NCI-H2029 (cell line): ENCODE results near the gene NTN3.
A peak's percentile ranks its signal among the peaks of the same experiment; 100 is the strongest.
"Not testable (repeated sequence)": the region's sequence is repeated elsewhere in the genome, so short reads cannot be mapped to it uniquely, and the experiment has no call there.

Experiments used
- DNase-seq: peaks from one replicate; lab custom pipeline; 2025; lab: John Stamatoyannopoulos, UW

Gene NTN3

DNA sequence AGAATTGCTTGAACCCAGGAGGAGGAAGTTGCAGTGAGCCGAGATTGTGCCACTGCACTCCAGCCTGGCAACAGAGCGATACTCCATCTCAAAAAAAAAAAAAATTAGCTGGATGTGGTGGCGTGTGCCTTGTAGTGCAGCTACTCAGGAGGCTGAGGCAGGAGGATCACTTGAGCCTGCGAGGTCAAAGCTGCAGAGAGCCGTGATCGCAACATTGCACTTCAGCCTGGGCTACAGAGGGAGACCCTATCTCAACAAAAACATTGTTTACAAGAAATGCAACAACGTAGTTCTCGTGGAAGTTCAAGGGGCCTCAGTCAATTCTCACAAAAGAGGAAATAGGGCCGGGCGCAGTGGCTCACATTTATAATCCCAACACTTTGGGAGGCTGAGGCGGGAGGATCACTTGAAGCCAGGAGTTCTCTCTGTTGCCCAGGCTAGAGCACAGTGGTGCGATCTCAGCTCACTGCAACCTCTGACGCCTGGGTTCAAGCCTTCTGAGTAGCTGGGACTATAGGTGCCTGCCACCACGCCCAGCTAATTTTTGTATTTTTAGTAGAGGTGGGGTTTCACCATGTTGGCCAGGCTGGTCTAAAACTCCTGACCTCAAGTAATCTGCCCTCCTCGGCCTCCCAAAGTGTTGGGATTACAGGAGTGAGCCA lies 29.8 kb upstream of the NTN3 start:
- not testable (repeated sequence) for DNase-seq

GRCh38 chr16:2443555-2443954 lies 27.5 kb upstream of the NTN3 start:
- DNase-seq: peak; percentile 83

DNA sequence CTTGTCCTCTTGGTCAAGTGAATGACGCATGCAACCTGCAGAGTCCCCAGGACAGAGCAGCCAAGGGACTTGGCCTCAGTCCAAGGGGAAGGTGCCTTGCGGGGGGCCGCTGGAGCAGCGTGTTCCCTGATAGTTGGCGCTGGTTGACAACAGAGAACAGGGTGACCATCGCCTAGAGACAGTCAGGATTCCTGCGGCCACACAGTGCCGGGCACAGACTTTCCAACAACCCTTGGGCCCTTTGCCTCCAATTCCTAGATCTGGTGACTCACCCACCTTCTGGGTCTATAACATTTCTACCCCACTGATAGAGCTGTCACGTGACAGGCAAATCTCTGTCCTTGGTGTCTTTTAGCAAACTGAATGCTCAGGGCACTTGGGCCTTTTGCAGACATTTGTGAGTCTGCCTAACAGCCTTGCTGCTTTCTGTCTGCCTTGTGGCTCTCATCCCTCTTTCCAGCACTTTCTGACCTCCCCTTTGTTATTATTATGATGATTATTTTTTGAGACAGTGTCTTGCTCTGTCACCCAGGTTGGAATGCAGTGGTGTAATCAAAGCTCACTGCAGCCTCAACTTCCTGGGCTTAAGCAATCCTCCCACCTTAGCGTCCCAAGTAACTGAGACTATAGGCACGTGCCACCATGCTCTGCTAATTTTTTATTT lies 23.0 kb upstream of the NTN3 start:
- no peak for DNase-seq

DNA sequence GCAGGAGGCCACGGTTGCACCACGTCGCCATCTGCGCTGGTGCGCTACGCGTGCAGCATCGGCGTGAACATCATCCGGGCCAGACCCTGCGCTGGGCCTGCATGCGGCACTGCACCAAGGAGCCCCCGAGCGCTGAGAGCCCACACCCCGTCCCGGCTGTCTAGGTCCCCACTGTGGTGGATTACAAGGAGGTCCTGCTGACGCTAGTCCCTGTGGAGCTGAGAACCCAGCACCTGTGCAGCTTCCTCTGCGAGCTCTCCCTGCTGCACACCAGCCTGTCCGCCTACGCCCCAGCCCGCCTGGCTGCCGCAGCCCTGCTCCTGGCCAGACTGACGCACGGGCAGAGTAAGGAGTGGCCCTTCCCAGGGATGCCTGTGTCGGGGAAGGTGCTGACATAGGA lies 22.0 kb upstream of the NTN3 start:
- DNase-seq: no peak

DNA sequence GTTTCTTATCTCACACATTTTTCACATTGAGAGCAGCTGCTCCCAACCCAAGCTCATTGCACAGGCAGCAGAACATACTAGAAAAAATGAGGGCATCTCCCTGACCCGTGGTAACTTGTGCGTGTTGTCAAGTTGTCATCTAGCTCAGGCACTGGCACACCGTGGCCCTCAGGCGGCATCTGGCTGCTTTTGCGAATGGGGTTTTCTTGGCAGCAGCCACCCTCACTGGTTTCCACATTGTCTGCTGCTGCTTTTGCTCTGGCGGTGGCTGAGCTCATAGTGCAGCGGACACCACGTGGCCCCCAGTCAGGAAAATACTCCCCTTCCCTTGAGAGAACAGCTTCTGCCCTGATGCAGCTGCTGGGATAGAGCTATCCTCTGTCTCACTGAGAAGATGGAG lies 20.6 kb upstream of the NTN3 start:
- no peak for DNase-seq

DNA sequence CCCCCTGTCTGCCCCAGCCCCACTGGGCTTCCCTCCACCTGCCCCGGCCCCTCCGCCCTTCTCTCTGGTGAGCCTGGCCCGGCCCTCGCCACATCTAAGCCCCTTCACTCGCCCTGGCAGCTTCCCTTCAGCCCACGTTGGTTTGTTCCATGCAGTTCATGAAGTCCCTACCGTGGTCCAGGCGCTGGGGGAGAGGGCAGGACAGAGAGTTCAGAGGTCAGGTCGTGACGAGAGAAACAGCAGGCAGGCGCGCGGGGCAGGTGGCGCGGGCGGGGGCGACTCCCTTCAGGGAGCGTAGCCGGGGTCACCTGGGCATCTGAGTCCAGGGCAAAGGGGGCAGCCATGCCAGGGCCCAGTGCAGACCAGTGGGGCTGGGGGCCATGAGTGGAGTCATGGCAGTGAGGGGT lies 20.1 kb upstream of the NTN3 start:
- no peak for DNase-seq

GRCh38 chr16:2451851-2452320 lies 19.2 kb upstream of the NTN3 start:
- no peak for DNase-seq

GRCh38 chr16:2452650-2453049 lies 18.4 kb upstream of the NTN3 start:
- DNase-seq: no peak

- DNase-seq: no peak
These were observed 15.8 kb upstream of the NTN3 start for GRCh38 chr16:2455081-2455845.

DNA sequence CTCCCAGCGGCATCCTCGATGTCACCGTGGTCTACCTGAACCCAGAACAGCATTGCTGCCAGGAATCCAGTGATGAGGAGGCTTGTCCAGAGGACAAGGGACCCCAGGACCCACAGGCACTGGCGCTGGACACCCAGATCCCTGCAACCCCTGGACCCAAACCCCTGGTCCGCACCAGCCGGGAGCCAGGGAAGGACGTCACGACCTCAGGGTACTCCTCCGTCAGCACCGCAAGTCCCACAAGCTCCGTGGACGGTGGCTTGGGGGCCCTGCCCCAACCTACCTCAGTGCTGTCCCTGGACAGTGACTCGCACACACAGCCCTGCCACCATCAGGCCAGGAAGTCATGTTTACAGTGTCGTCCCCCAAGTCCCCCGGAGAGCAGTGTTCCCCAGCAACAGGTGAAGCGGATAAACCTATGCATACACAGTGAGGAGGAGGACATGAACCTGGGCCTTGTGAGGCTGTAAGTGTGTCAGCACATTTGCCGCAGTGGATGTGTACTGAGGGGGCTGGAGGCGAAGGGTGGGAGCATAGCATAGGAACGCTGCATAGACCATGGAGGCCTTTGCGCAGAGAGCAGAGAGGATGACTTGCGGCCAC lies 14.4 kb upstream of the NTN3 start:
- no peak for DNase-seq

- no peak for DNase-seq
These were observed 13.8 kb upstream of the NTN3 start for GRCh38 chr16:2457267-2457666.

- DNase-seq: no peak
These were observed 13.2 kb upstream of the NTN3 start for GRCh38 chr16:2457946-2458345.

DNA sequence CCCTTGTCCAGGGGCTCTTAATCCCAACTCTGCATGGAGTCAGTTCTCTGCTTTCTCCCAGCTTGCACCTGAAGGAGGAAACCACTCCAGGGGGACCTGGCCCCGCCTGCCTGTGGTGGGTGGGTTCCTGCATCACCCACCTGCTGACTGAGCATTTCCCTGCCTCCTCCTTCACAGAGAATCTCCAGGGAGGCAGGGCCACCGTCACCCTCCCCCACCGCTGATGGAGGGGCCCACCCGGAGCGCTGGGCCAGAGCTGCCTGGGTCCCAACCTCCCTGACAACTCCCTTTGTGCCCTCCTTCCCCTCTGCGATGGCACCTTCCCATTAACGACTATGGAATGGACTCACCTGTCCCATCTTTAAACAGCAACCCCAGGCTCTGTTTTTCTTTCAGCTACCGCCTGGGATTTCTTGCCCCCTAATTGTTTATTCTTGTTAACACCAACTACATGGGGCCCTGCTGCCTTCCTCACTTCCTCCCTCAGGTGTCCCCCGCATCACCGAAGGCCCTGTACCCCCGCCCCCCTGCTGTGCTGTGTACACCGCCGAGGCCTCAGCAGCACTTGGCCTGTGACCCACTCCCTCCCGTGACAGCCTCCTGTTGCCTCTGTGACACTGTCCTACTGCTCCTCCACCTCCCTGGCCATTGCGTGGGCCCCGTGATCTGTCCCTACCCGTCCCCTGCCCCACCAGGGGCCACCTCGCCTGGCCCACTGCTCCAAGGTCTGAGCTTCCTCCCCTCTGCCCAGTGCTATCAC lies 12.0 kb upstream of the NTN3 start:
- no peak for DNase-seq

GRCh38 chr16:2459647-2460390 lies 11.3 kb upstream of the NTN3 start, which contains the start of gene TEDC2:
Gene TEDC2 (plus strand): TSS chr16:2460109. CDS start chr16:2460145, 36 bp downstream.
- DNase-seq: peak; percentile 94

GRCh38 chr16:2460391-2460713 lies 10.7 kb upstream of the NTN3 start:
- no peak for DNase-seq

GRCh38 chr16:2460916-2461315 lies 10.2 kb upstream of the NTN3 start:
- no peak for DNase-seq

- DNase-seq: no peak
These were observed 8.8 kb upstream of the NTN3 start for GRCh38 chr16:2462031-2462866.

DNA sequence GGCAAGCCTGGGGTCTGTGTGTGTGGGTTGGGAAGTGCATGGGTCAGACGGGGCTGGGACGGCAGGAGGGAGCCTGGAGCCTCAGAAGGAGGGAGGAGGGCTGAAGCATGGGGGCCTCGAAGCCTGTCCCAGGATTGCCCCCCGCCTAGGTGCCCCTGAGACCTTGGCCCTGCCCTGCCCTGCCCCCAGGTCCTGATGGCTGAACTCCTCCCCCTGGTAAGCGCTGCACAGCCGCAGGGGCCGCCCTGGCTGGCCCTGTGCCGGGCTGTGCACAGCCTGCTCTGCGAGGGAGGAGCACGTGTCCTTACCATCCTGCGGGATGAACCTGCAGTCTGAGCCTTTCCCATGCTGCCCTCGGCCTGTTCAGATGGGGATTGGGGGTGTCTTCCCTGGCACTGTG lies 6.8 kb upstream of the NTN3 start:
- DNase-seq: no peak

GRCh38 chr16:2465653-2466415 lies 5.3 kb upstream of the NTN3 start:
- DNase-seq: no peak
